GM12878 (cell line): ENCODE results near the gene CDC16. TPM values are rescaled to one million over a fixed set of nuclear protein-coding genes. Genes with fewer than 3 reads are reported as not detected.

Experiments used
- ATAC-seq: fragments of 200-7000 bp; cut with Tn5 transposase; 3 replicates; pipeline ENCODE4 v1.9.1; 2020; ENCODE audit warnings: mild to moderate bottlenecking, moderate library complexity
- BruUV-seq: library from RNA; stranded (reverse); fragments of 400-500 nt; replicated peaks from 2 replicates; lab custom pipeline; 2021; lab: Mats Ljungman, UMichigan
- CTCF ChIA-PET: fragments of 300-600 bp; sonication (Branson Sonifier 250); formaldehyde crosslinking; extraction: SDS; loops from one replicate; lab custom pipeline; 2021; ENCODE audit warnings: inconsistent platforms; lab: Yijun Ruan, JAX
- POLR2A ChIA-PET: fragments of 350-600 bp; formaldehyde crosslinking; extraction: SDS; loops from one replicate; lab custom pipeline; 2021; ENCODE audit warnings: inconsistent platforms; lab: Charles Lee
- RAD21 ChIA-PET: fragments of 300-600 bp; sonication (Branson Sonifier 250); formaldehyde crosslinking; loops from one replicate; lab custom pipeline; 2023; ENCODE audit warnings: antibody characterized with exemption; ENCODE audit not compliant: unreplicated experiment; lab: Charles Lee
- SMC1A ChIA-PET: fragments of 300-600 bp; sonication (Branson Sonifier 250); formaldehyde crosslinking; loops from one replicate; lab custom pipeline; 2023; ENCODE audit not compliant: unreplicated experiment, uncharacterized antibody; lab: Charles Lee
- DNase-seq: peaks from one replicate; pipeline ENCODE4 v3.0.0-alpha.2; 2011; ENCODE audit warnings: low read depth, low spot score
- FAIRE-seq: peaks from 3 replicates; lab custom pipeline; 2011; peaks lifted over from hg19 to GRCh38; lab: Jason Lieb, UNC
- H2AFZ ChIP-seq: 2 replicates; pipeline ENCODE4 v1.6.0; 2011; ENCODE audit warnings: low read depth, low read length, control low read depth; ENCODE audit not compliant: control insufficient read depth
- H3K27ac ChIP-seq: 2 replicates; pipeline ENCODE4 v1.5.1; 2011; ENCODE audit warnings: control low read depth; ENCODE audit not compliant: control insufficient read depth, insufficient read depth
- H3K27me3 ChIP-seq, 2 experiments: replicated peaks in 1 of 2; 2 replicates each; pipeline versions ENCODE4 v1.6.0 to v1.6.1; 2011; ENCODE audit warnings: low read length in 1 of 2; ENCODE audit not compliant: control insufficient read depth in 2 of 2, insufficient read depth in 2 of 2
- H3K36me3 ChIP-seq, 2 experiments: 2 replicates each; pipeline ENCODE4 v1.5.1; 2011; ENCODE audit warnings: low read length in 1 of 2; ENCODE audit not compliant: control insufficient read depth in 2 of 2, insufficient read depth in 2 of 2
- H3K4me1 ChIP-seq: 2 replicates; pipeline ENCODE4 v1.6.1; 2011; ENCODE audit warnings: mild to moderate bottlenecking, low read length, moderate library complexity, mixed read lengths; ENCODE audit not compliant: control insufficient read depth, insufficient read depth
- H3K4me2 ChIP-seq: 2 replicates; pipeline ENCODE4 v1.6.0; 2011; ENCODE audit warnings: control low read depth; ENCODE audit not compliant: control insufficient read depth, insufficient read depth
- H3K4me3 ChIP-seq: fragments of 200-600 bp; sonication (generic); 2 replicates; pipeline ENCODE4 v1.5.1; 2016
- H3K79me2 ChIP-seq: 2 replicates; pipeline ENCODE4 v1.6.0; 2011; ENCODE audit warnings: low read length; ENCODE audit not compliant: control insufficient read depth, insufficient read depth
- H3K9ac ChIP-seq: 2 replicates; pipeline ENCODE4 v1.8.0; 2011; ENCODE audit warnings: low read length, control low read depth, mixed read lengths; ENCODE audit not compliant: control insufficient read depth, insufficient read depth
- H3K9me3 ChIP-seq: replicated peaks from 3 replicates; pipeline ENCODE4 v1.5.1; 2011; ENCODE audit warnings: mild to moderate bottlenecking, low read length; ENCODE audit not compliant: control insufficient read depth, insufficient read depth
- H4K20me1 ChIP-seq: 2 replicates; pipeline ENCODE4 v1.6.0; 2011; ENCODE audit not compliant: control insufficient read depth, insufficient read depth
- BMI1 ChIP-seq: fragments of 450-650 bp; IDR thresholded peaks from 2 replicates; pipeline ENCODE4 v1.6.1; 2016; ENCODE audit warnings: mild to moderate bottlenecking, moderate library complexity, borderline replicate concordance
- CBFB ChIP-seq: IDR thresholded peaks from 2 replicates; pipeline ENCODE4 v1.6.1; 2016; ENCODE audit warnings: antibody characterized with exemption, low read depth
- CBX5 ChIP-seq: sonication (generic); IDR thresholded peaks from 2 replicates; pipeline ENCODE4 v1.6.1; 2016; ENCODE audit warnings: low read depth, moderate library complexity, mild to moderate bottlenecking, inconsistent platforms
- HDAC2 ChIP-seq: fragments of 200-600 bp; sonication (generic); IDR thresholded peaks from 2 replicates; pipeline ENCODE4 v1.6.1; 2017
- IRF5 ChIP-seq: fragments of 450-650 bp; IDR thresholded peaks from 2 replicates; pipeline ENCODE4 v1.6.1; 2017; ENCODE audit warnings: borderline replicate concordance
- KDM1A ChIP-seq: fragments of 200-600 bp; sonication (generic); IDR thresholded peaks from 2 replicates; pipeline ENCODE4 v1.6.1; 2016; ENCODE audit warnings: borderline replicate concordance
- NR2F1 ChIP-seq: fragments of 450-650 bp; conservative IDR thresholded peaks from 2 replicates; pipeline ENCODE4 v1.6.1; 2017; ENCODE audit warnings: mild to moderate bottlenecking
- PAX5 ChIP-seq: IDR thresholded peaks from 2 replicates; pipeline ENCODE4 v1.6.1; 2011; ENCODE audit warnings: low read depth, low read length, borderline replicate concordance
- POLR2AphosphoS2 ChIP-seq: IDR thresholded peaks from 2 replicates; pipeline ENCODE4 v1.6.1; 2011; ENCODE audit warnings: low read depth, mild to moderate bottlenecking, low read length, improper control_type of control experiment, moderate library complexity
- SMAD5 ChIP-seq: IDR thresholded peaks from 2 replicates; pipeline ENCODE4 v1.6.1; 2016; ENCODE audit warnings: antibody characterized with exemption, low read depth
- SUPT20H ChIP-seq: IDR thresholded peaks from 2 replicates; pipeline ENCODE4 v1.6.1; 2011; ENCODE audit warnings: low read depth, mild to moderate bottlenecking, low read length, moderate library complexity, borderline replicate concordance; ENCODE audit not compliant: control insufficient read depth
- WRNIP1 ChIP-seq: IDR thresholded peaks from 2 replicates; pipeline ENCODE4 v1.6.1; 2011; ENCODE audit warnings: low read depth, low read length, improper control_type of control experiment, borderline replicate concordance
- ZBTB4 ChIP-seq: fragments of 450-650 bp; formaldehyde crosslinking; IDR thresholded peaks from 2 replicates; pipeline ENCODE4 v1.4.0; 2022; ENCODE audit warnings: mild to moderate bottlenecking, moderate library complexity
- ZSCAN29 ChIP-seq: fragments of 450-650 bp; IDR thresholded peaks from 2 replicates; pipeline ENCODE4 v1.6.1; 2017; ENCODE audit warnings: mild to moderate bottlenecking, moderate library complexity
- WGBS: methylation state at CpG from one replicate; pipeline ENCODE4 v1.1.6; 2016; ENCODE audit warnings: low lambda C conversion rate; ENCODE audit not compliant: insufficient replicate concordance, insufficient coverage; ENCODE audit errors: missing lambda C conversion rate; 5-methylcytosine and 5-hydroxymethylcytosine counted together
- in situ Hi-C: fragments of 300-500 bp; cut with MboI; formaldehyde crosslinking; loops from 9 replicates; pipeline ENCODE4 v1.14.3; 2018; ENCODE audit warnings: mixed read lengths
- intact Hi-C: fragments of 100-400 bp; cut with micrococcal nuclease; formaldehyde crosslinking; loops from one replicate; pipeline ENCODE4 v1.14.2; 2022; ENCODE audit not compliant: unreplicated experiment
- polyA plus RNA-seq, 11 experiments: library from polyadenylated mRNA; depleted of rRNA in 4 of 11; unstranded in 6 of 11; stranded (reverse) in 5 of 11; fragments of >200 nt; fragmentation: Nextera tagmentation in 4 of 11; fragmentation: Illumina TruSeq in 1 of 11; extraction: Ambion mirVana in 4 of 11; extraction: Trizol in 1 of 11; gene quantifications; 1 replicate in 1 of 11; 2 replicates in 10 of 11; pipeline versions ENCODE4 v1.2.1 to v1.2.3, GENCODE V29; 2011 to 2016; ENCODE audit warnings: inconsistent platforms in 2 of 11, missing spikeins in 2 of 11, low read depth in 1 of 11
- total RNA-seq, 4 experiments: library from RNA; depleted of rRNA in 3 of 4; stranded (reverse); fragments of >200 nt in 3 of 4; fragmentation: Illumina TruSeq in 1 of 4; extraction: Trizol in 1 of 4; gene quantifications; 2 replicates each; pipeline versions ENCODE4 v1.2.1 to v1.2.3, GENCODE V29; 2013 to 2021
- TF ChIP-seq, protein P1 (sequence below): IDR thresholded peaks from 2 replicates; pipeline ENCODE4 v1.6.1; 2011; ENCODE audit warnings: low read depth, mild to moderate bottlenecking, low read length, moderate library complexity, borderline replicate concordance; ENCODE audit errors: extremely low read depth
- TF ChIP-seq, protein P2 (sequence below): fragments of 450-650 bp; formaldehyde crosslinking; IDR thresholded peaks from 2 replicates; pipeline ENCODE4 v1.5.0; 2022; ENCODE audit warnings: mild to moderate bottlenecking, missing genetic modification characterization

Gene CDC16
- total and polyA plus RNA-seq, 10 of the 15 experiments (the other 5 are each of a cell fraction or from before 2014, with no cell fraction given): 15.4 to 92.9 (median 31.4) TPM

DNA sequence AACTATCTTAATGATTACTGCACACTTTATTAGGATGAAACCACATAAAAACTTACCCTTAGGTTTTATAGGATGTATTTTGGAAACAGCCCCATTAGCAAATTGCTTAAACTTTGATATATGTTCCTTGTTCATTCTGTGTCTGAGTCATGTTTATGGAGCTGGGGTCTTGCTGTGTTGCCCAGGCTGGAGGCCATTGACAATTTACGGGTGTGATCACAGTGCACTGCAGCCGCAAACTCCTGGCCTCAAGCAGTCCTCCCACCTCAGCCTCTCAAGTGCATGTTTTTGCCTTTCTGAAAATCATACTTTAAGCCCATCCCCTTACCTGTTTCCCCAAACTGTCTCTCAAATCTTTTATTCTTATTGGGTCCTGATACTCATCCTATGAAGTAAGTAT lies 74.4 kb downstream of the CDC16 start:
- Histone ChIP-seq H3K4me3 (no peak overlapping the region), H2AFZ (no peak overlapping the region), H3K36me3 (peaks cover under 1 to 2% of the 10 kb centered on the region in 2 experiments), H3K27me3 (no peaks in the 10 kb centered on the region), H3K79me2 (peaks cover 6% of the 10 kb centered on the region), H3K4me2 (no peak overlapping the region), H3K9ac (no peak overlapping the region), H3K4me1 (peaks cover 5% of the 10 kb centered on the region; the same call in 1 of the 2 replicates), H4K20me1 (no peaks in the 10 kb centered on the region), H3K27ac (no peak overlapping the region), H3K9me3 (no peaks in the 10 kb centered on the region)
- RAD21 ChIA-PET: no interaction called here
- ATAC-seq: no peak
- POLR2A ChIA-PET: interaction anchor here (0.6 to 0.9 kb wide), 2 partner anchors 22 to 33 kb away, joined by 3 to 4 read pairs; no protein-coding TSS in a partner anchor
- DNase-seq: no peak
- CTCF ChIA-PET: no interaction called here
- WGBS: 100% methylated on average over 2 of the region's 2 CpGs
- no TSS peak for BruUV-seq
- intact Hi-C loops: no loop called here
- in situ Hi-C loops: no loop called here
- no peak for FAIRE-seq
- SMC1A ChIA-PET: interaction anchor here (1.3 kb wide), 1 partner anchor 17 kb away, joined by 3 read pairs; no protein-coding TSS in a partner anchor
- TF ChIP-seq ZSCAN29: no peak
- TF ChIP-seq IRF5: no peak
- no peak for TF ChIP-seq PAX5
- no peak for TF ChIP-seq CBX5
- no peak for TF ChIP-seq KDM1A
- no peak for TF ChIP-seq HDAC2
- no peak for TF ChIP-seq SMAD5
- no peak for TF ChIP-seq BMI1
- no peak for TF ChIP-seq CBFB
- no peak for TF ChIP-seq SUPT20H
- no peak for TF ChIP-seq ZBTB4 (CRISPR knock-in tag)
- TF ChIP-seq, protein P1, sequence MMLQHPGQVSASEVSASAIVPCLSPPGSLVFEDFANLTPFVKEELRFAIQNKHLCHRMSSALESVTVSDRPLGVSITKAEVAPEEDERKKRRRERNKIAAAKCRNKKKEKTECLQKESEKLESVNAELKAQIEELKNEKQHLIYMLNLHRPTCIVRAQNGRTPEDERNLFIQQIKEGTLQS: no peak
- TF ChIP-seq NR2F1: no peak
- TF ChIP-seq, protein P2, sequence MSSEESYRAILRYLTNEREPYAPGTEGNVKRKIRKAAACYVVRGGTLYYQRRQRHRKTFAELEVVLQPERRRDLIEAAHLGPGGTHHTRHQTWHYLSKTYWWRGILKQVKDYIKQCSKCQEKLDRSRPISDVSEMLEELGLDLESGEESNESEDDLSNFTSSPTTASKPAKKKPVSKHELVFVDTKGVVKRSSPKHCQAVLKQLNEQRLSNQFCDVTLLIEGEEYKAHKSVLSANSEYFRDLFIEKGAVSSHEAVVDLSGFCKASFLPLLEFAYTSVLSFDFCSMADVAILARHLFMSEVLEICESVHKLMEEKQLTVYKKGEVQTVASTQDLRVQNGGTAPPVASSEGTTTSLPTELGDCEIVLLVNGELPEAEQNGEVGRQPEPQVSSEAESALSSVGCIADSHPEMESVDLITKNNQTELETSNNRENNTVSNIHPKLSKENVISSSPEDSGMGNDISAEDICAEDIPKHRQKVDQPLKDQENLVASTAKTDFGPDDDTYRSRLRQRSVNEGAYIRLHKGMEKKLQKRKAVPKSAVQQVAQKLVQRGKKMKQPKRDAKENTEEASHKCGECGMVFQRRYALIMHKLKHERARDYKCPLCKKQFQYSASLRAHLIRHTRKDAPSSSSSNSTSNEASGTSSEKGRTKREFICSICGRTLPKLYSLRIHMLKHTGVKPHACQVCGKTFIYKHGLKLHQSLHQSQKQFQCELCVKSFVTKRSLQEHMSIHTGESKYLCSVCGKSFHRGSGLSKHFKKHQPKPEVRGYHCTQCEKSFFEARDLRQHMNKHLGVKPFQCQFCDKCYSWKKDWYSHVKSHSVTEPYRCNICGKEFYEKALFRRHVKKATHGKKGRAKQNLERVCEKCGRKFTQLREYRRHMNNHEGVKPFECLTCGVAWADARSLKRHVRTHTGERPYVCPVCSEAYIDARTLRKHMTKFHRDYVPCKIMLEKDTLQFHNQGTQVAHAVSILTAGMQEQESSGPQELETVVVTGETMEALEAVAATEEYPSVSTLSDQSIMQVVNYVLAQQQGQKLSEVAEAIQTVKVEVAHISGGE (CRISPR knock-in tag): no peak
- TF ChIP-seq WRNIP1: no peak
- TF ChIP-seq POLR2AphosphoS2: no peak
